Measurements from ENCODE around the gene GUK1.

GUK1 gene

DNA sequence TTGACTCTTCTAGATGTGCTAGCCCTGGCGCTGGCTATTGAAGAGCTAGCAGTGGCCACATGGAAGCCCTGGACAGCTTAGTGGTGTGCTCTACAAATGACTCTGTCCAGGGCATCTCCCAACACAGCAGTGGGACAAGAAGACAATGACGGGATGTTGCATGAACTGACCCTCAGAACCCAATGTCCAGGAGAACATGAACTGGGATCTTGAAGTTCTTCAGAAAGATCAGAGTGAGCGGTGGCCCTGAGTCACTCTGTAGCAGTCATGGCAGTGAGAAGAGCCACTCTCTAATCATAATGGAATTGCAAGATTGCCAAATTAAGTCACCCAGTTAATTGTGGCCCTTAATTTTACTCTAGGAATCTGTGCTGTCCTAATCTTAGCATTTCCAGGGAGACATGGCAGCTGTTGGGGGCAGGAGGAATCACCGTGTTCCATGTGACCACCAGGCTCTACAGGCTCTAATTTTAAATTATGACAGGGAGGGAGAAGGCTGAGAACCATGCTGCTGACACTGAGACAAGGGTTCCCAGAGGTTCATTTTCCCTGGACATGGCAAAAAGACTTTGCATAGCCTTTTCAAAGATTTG, 57.6 kb downstream of the GUK1 start:
- no peak for TF ChIP-seq POLR2A (IDR thresholded peaks at IDR 0.05; ENCODE audit: extremely low read depth, insufficient read length)
- no peak for TF ChIP-seq MYC (IDR thresholded peaks at IDR 0.05; ENCODE audit: low read depth, low read length)
- TF ChIP-seq, protein P1, sequence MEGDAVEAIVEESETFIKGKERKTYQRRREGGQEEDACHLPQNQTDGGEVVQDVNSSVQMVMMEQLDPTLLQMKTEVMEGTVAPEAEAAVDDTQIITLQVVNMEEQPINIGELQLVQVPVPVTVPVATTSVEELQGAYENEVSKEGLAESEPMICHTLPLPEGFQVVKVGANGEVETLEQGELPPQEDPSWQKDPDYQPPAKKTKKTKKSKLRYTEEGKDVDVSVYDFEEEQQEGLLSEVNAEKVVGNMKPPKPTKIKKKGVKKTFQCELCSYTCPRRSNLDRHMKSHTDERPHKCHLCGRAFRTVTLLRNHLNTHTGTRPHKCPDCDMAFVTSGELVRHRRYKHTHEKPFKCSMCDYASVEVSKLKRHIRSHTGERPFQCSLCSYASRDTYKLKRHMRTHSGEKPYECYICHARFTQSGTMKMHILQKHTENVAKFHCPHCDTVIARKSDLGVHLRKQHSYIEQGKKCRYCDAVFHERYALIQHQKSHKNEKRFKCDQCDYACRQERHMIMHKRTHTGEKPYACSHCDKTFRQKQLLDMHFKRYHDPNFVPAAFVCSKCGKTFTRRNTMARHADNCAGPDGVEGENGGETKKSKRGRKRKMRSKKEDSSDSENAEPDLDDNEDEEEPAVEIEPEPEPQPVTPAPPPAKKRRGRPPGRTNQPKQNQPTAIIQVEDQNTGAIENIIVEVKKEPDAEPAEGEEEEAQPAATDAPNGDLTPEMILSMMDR (IDR thresholded peaks at IDR 0.05; ENCODE audit: low read depth, low read length) = no peak
- TF ChIP-seq, protein P2, sequence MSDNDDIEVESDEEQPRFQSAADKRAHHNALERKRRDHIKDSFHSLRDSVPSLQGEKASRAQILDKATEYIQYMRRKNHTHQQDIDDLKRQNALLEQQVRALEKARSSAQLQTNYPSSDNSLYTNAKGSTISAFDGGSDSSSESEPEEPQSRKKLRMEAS (IDR thresholded peaks at IDR 0.05; ENCODE audit: low read depth, low read length) = no peak
- DNase-seq (ENCODE audit: low read depth) = no peak
- no peak overlapping the region for H3K4me3 ChIP-seq (ENCODE audit: low read depth, low read length)
